GM23248 (cell line): ENCODE data around the gene RAB27B. TPM values are rescaled to one million over a fixed set of nuclear protein-coding genes. Genes with fewer than 3 reads are reported as not detected.
A peak's percentile ranks its signal among the peaks of the same experiment; 100 is the strongest.
"Not testable (repeated sequence)": the region's sequence is repeated elsewhere in the genome, so short reads cannot be mapped to it uniquely, and the experiment has no call there.

Experiments
- DNase-seq: peaks from one replicate; pipeline ENCODE4 v3.0.0-alpha.2; 2015
- H2AFZ ChIP-seq: fragments of 200-600 bp; sonication (generic); 2 replicates; pipeline ENCODE4 v1.6.1; 2016; ENCODE audit warnings: antibody characterized with exemption
- H3F3A ChIP-seq: fragments of 200-600 bp; sonication (generic); 2 replicates; pipeline ENCODE4 v1.6.1; 2016; ENCODE audit warnings: mild to moderate bottlenecking, antibody characterized with exemption, mixed run types; ENCODE audit not compliant: insufficient read depth
- H3K27ac ChIP-seq: fragments of 200-600 bp; sonication (generic); 2 replicates; pipeline ENCODE4 v1.5.1; 2016; ENCODE audit warnings: mild to moderate bottlenecking
- H3K27me3 ChIP-seq: fragments of 200-600 bp; sonication (generic); replicated peaks from 2 replicates; pipeline ENCODE4 v1.6.1; 2016; ENCODE audit warnings: mild to moderate bottlenecking; ENCODE audit not compliant: insufficient read depth
- H3K36me3 ChIP-seq: fragments of 200-600 bp; sonication (generic); 2 replicates; pipeline ENCODE4 v1.6.1; 2016; ENCODE audit warnings: low read depth, mild to moderate bottlenecking
- H3K4me1 ChIP-seq: fragments of 200-600 bp; sonication (generic); 2 replicates; pipeline ENCODE4 v1.6.1; 2016; ENCODE audit warnings: mild to moderate bottlenecking; ENCODE audit not compliant: insufficient read depth
- H3K4me2 ChIP-seq: fragments of 200-600 bp; sonication (generic); one replicate; pipeline ENCODE4 v1.6.1; 2016; ENCODE audit warnings: mild to moderate bottlenecking; ENCODE audit not compliant: unreplicated experiment
- H3K4me3 ChIP-seq: fragments of 200-600 bp; sonication (generic); 2 replicates; pipeline ENCODE4 v1.5.1; 2016; ENCODE audit warnings: mild to moderate bottlenecking
- H3K79me2 ChIP-seq: fragments of 200-600 bp; sonication (generic); 2 replicates; pipeline ENCODE4 v1.6.1; 2016; ENCODE audit warnings: mild to moderate bottlenecking; ENCODE audit not compliant: insufficient read depth
- H3K9ac ChIP-seq: fragments of 200-600 bp; sonication (generic); 2 replicates; pipeline ENCODE4 v1.6.1; 2016; ENCODE audit warnings: mild to moderate bottlenecking
- H3K9me2 ChIP-seq: fragments of 200-600 bp; sonication (generic); 2 replicates; pipeline ENCODE4 v1.6.1; 2016; ENCODE audit warnings: mixed run types, mild to moderate bottlenecking, moderate library complexity; ENCODE audit not compliant: insufficient read depth
- H3K9me3 ChIP-seq: fragments of 200-600 bp; sonication (generic); one replicate; pipeline ENCODE4 v1.6.1; 2017; ENCODE audit warnings: low read depth
- H4K20me1 ChIP-seq: fragments of 200-600 bp; sonication (generic); 2 replicates; pipeline ENCODE4 v1.6.0; 2016; ENCODE audit not compliant: insufficient read depth
- EZH2 ChIP-seq: fragments of 200-600 bp; sonication (generic); IDR thresholded peaks from 2 replicates; pipeline ENCODE4 v1.6.1; 2018; ENCODE audit warnings: antibody characterized with exemption, mild to moderate bottlenecking; ENCODE audit not compliant: insufficient read depth, poor library complexity, severe bottlenecking
- EZH2phosphoT487 ChIP-seq: fragments of 200-600 bp; sonication (generic); IDR thresholded peaks from 2 replicates; pipeline ENCODE4 v1.6.1; 2018; ENCODE audit warnings: antibody characterized with exemption, moderate library complexity, mild to moderate bottlenecking, low read depth; ENCODE audit not compliant: insufficient read depth
- WGBS, 2 experiments: methylation state at CpG; one replicate each; pipeline ENCODE4 v1.1.6; 2015 to 2017; ENCODE audit warnings: low lambda C conversion rate in 2 of 2, low coverage in 1 of 2; ENCODE audit errors: missing lambda C conversion rate in 2 of 2; 5-methylcytosine and 5-hydroxymethylcytosine counted together
- in situ Hi-C: fragments of 300-500 bp; cut with MboI; formaldehyde crosslinking; loops from 2 replicates; pipeline ENCODE4 v1.15.0; 2020
- polyA plus RNA-seq: library from polyadenylated mRNA; unstranded; fragments of >200 nt; fragmentation: Nextera tagmentation; extraction: Ambion mirVana; gene quantifications from 2 replicates; pipeline ENCODE4 v1.2.1, GENCODE V29; 2016
- total RNA-seq: library from RNA; depleted of rRNA; stranded (reverse); fragments of >200 nt; shearing (Covaris generic); gene quantifications from 2 replicates; pipeline ENCODE4 v1.2.3, GENCODE V29; 2014

RAB27B gene
- total and polyA plus RNA-seq, 2 experiments from 2014 or later, result 0.45 to 0.54 TPM

GRCh38 chr18:54802686-54803395, 25.4 kb upstream of the RAB27B start:
- in situ Hi-C loops, result no loop called here
- 77 to 79% methylated on average over 2 of the region's 2 CpGs for WGBS, 2 experiments
- Histone ChIP-seq H3K9me2 (no peaks in the 10 kb centered on the region), H3K36me3 (no peaks in the 10 kb centered on the region), H3K9me3 (no peaks in the 10 kb centered on the region), H3K27me3 (no peaks in the 10 kb centered on the region), H3K4me3 (no peak overlapping the region), H3K4me1 (peaks cover 18% of the 10 kb centered on the region), H4K20me1 (no peaks in the 10 kb centered on the region), H3K9ac (no peak overlapping the region), H3F3A (peaks cover 11% of the 10 kb centered on the region), H3K27ac (no peak overlapping the region), H2AFZ (no peak overlapping the region), H3K4me2 (no peak overlapping the region), H3K79me2 (no peaks in the 10 kb centered on the region)
- no peak for TF ChIP-seq EZH2phosphoT487
- no peak for TF ChIP-seq EZH2
- DNase-seq, result no peak

- H3K9me2 ChIP-seq, result no peaks in the 10 kb centered on the region
- no peaks in the 10 kb centered on the region for H3K9me3 ChIP-seq
- peak overlapping the region; percentile 43 for H3K4me2 ChIP-seq
- no peak overlapping the region for H3K4me3 ChIP-seq
- 29 to 31% methylated on average over 3 of the region's 3 CpGs for WGBS, 2 experiments
- H3K27me3 ChIP-seq, result no peaks in the 10 kb centered on the region
- peaks cover 18% of the 10 kb centered on the region for H3K4me1 ChIP-seq
- DNase-seq, result peak; percentile 81
- peak overlapping the region; percentile 50 for H3K27ac ChIP-seq
- no peak overlapping the region for H3K9ac ChIP-seq
- H3F3A ChIP-seq, result peaks cover 11% of the 10 kb centered on the region
- no peak overlapping the region for H2AFZ ChIP-seq
- TF ChIP-seq EZH2 (no peak), EZH2phosphoT487 (peak; percentile 70; the same call in 1 of the 2 replicates)
- no peaks in the 10 kb centered on the region for H4K20me1 ChIP-seq
- no peaks in the 10 kb centered on the region for H3K36me3 ChIP-seq
- in situ Hi-C loops, result no loop called here
- no peaks in the 10 kb centered on the region for H3K79me2 ChIP-seq
Measured at GRCh38 chr18:54805571-54806334, 22.5 kb upstream of the RAB27B start.

GRCh38 chr18:54806526-54806925, 21.8 kb upstream of the RAB27B start:
- Histone ChIP-seq H3K4me3 (no peak overlapping the region), H3K9ac (no peak overlapping the region), H3K4me1 (peaks cover 18% of the 10 kb centered on the region), H3F3A (peaks cover 11% of the 10 kb centered on the region), H3K27me3 (no peaks in the 10 kb centered on the region), H4K20me1 (no peaks in the 10 kb centered on the region), H3K9me2 (no peaks in the 10 kb centered on the region), H3K36me3 (no peaks in the 10 kb centered on the region), H3K9me3 (no peaks in the 10 kb centered on the region), H3K27ac (no peak overlapping the region), H2AFZ (no peak overlapping the region), H3K79me2 (no peaks in the 10 kb centered on the region), H3K4me2 (no peak overlapping the region)
- in situ Hi-C loops, result no loop called here
- DNase-seq, result peak; percentile 34
- no peak for TF ChIP-seq EZH2
- TF ChIP-seq EZH2phosphoT487, result no peak

GRCh38 chr18:54807303-54807702, 21.0 kb upstream of the RAB27B start:
- Histone ChIP-seq H3K4me2 (no peak overlapping the region), H3K9me2 (no peaks in the 10 kb centered on the region), H2AFZ (no peak overlapping the region), H3K27me3 (no peaks in the 10 kb centered on the region), H3K9me3 (no peaks in the 10 kb centered on the region), H4K20me1 (no peaks in the 10 kb centered on the region), H3K79me2 (no peaks in the 10 kb centered on the region), H3K4me1 (peaks cover 18% of the 10 kb centered on the region), H3K4me3 (no peak overlapping the region), H3K27ac (no peak overlapping the region), H3K36me3 (no peaks in the 10 kb centered on the region), H3F3A (peaks cover 11% of the 10 kb centered on the region), H3K9ac (no peak overlapping the region)
- no peak for TF ChIP-seq EZH2phosphoT487
- no peak for TF ChIP-seq EZH2
- no peak for DNase-seq
- in situ Hi-C loops, result no loop called here
- WGBS, 2 experiments, result 82 to 86% methylated on average over 2 of the region's 2 CpGs

GRCh38 chr18:54810662-54811061, 17.6 kb upstream of the RAB27B start:
- DNase-seq, H3K27ac ChIP-seq, H3K36me3 ChIP-seq, in situ Hi-C loops, H3K27me3 ChIP-seq, H3K79me2 ChIP-seq, H4K20me1 ChIP-seq, H3K9me3 ChIP-seq, H3F3A ChIP-seq, H3K9me2 ChIP-seq, H3K9ac ChIP-seq, H3K4me2 ChIP-seq, H2AFZ ChIP-seq, H3K4me3 ChIP-seq: not testable (repeated sequence)
- H3K4me1 ChIP-seq, result peaks cover 10% of the 10 kb centered on the region
- 93 to 98% methylated on average over 5 of the region's 5 CpGs for WGBS, 2 experiments
